WI38 (cell line): ENCODE data around the gene SUCNR1.

ENCODE experiments used
- H3K4me3 ChIP-seq: 2 replicates; pipeline ENCODE4 v1.5.1; 2011; ENCODE audit warnings: low read depth, mild to moderate bottlenecking, control low read depth, low read length
- CTCF ChIP-seq: IDR thresholded peaks from 2 replicates; pipeline ENCODE4 v1.5.1; 2012; ENCODE audit warnings: low read depth, mild to moderate bottlenecking, control low read depth, low read length

Gene SUCNR1

GRCh38 chr3:151899996-151900395, 26.6 kb downstream of the SUCNR1 start:
- no peak overlapping the region for H3K4me3 ChIP-seq
- TF ChIP-seq CTCF = no peak

- TF ChIP-seq CTCF = no peak
- no peak overlapping the region for H3K4me3 ChIP-seq
Measured at GRCh38 chr3:151900460-151900859, 27.0 kb downstream of the SUCNR1 start.

- H3K4me3 ChIP-seq = no peak overlapping the region
- TF ChIP-seq CTCF = no peak
Measured at GRCh38 chr3:151900884-151901643, 27.6 kb downstream of the SUCNR1 start.

- no peak overlapping the region for H3K4me3 ChIP-seq
- no peak for TF ChIP-seq CTCF
Measured at GRCh38 chr3:151901644-151902285, 28.3 kb downstream of the SUCNR1 start.

- no peak overlapping the region for H3K4me3 ChIP-seq
- no peak for TF ChIP-seq CTCF
Measured at GRCh38 chr3:151903501-151903991, 30.1 kb downstream of the SUCNR1 start.

- no peak overlapping the region for H3K4me3 ChIP-seq
- TF ChIP-seq CTCF = no peak
Measured at GRCh38 chr3:151905647-151906046, 32.2 kb downstream of the SUCNR1 start.

- no peak overlapping the region for H3K4me3 ChIP-seq
- no peak for TF ChIP-seq CTCF
Measured at GRCh38 chr3:151906751-151907150, 33.3 kb downstream of the SUCNR1 start.
